HepG2 (cell line): Measurements from ENCODE around the gene KCNMA1. TPM values are rescaled to one million over a fixed set of nuclear protein-coding genes. Genes with fewer than 3 reads are reported as not detected.

Source experiments
- HIC2 ChIP-seq: sonication (generic); formaldehyde crosslinking; IDR thresholded peaks from 2 replicates; pipeline ENCODE4 v1.9.0; 2022; ENCODE audit warnings: low read depth, missing genetic modification reagents
- MLLT10 ChIP-seq: sonication (generic); formaldehyde crosslinking; IDR thresholded peaks from 2 replicates; pipeline ENCODE4 v1.4.0; 2020; ENCODE audit warnings: missing genetic modification reagents
- NFE2 ChIP-seq: sonication (generic); formaldehyde crosslinking; IDR thresholded peaks from 2 replicates; pipeline ENCODE4 v1.4.0; 2020; ENCODE audit warnings: missing genetic modification reagents
- RFX1 ChIP-seq: fragments of 450-650 bp; IDR thresholded peaks from 2 replicates; pipeline ENCODE4 v1.6.1; 2017
- SNRNP70 ChIP-seq: fragments of 200-400 bp; formaldehyde crosslinking; IDR thresholded peaks from 2 replicates; pipeline ENCODE4 v1.6.1; 2017; ENCODE audit warnings: mild to moderate bottlenecking, low read depth, low read length, moderate library complexity
- ZBTB20 ChIP-seq: sonication (generic); formaldehyde crosslinking; IDR thresholded peaks from 2 replicates; pipeline ENCODE4 v1.8.1; 2023; ENCODE audit warnings: missing genetic modification reagents, low read depth, mild to moderate bottlenecking, borderline replicate concordance
- ZBTB21 ChIP-seq: sonication (generic); formaldehyde crosslinking; IDR thresholded peaks from 2 replicates; pipeline ENCODE4 v1.4.0; 2020; ENCODE audit warnings: missing genetic modification reagents
- ZC3H13 ChIP-seq: sonication (generic); formaldehyde crosslinking; IDR thresholded peaks from 2 replicates; pipeline ENCODE4 v1.8.1; 2023; ENCODE audit warnings: mild to moderate bottlenecking, missing genetic modification reagents, moderate library complexity
- ZNF547 ChIP-seq: sonication (generic); formaldehyde crosslinking; IDR thresholded peaks from 2 replicates; pipeline ENCODE4 v1.5.1; 2020; ENCODE audit warnings: mild to moderate bottlenecking, missing genetic modification reagents
- polyA plus RNA-seq, 8 experiments: library from polyadenylated mRNA; depleted of rRNA in 3 of 8; stranded (reverse) in 7 of 8; unstranded in 1 of 8; fragments of >200 nt; fragmentation: Illumina TruSeq in 4 of 8; extraction: Trizol in 4 of 8; gene quantifications; 2 replicates each; pipeline versions ENCODE4 v1.2.1 to v1.2.3, GENCODE V29; 2011 to 2016; ENCODE audit warnings: low read depth in 4 of 8, missing spikeins in 1 of 8, mixed read lengths in 1 of 8; ENCODE audit not compliant: insufficient read depth in 1 of 8
- total RNA-seq, 5 experiments: library from RNA; depleted of rRNA; stranded (reverse); fragments of >200 nt; fragmentation: Illumina TruSeq; extraction: Trizol; gene quantifications; 2 replicates each; pipeline ENCODE4 v1.2.3, GENCODE V29; 2016; ENCODE audit warnings: low read depth in 1 of 5
- TF ChIP-seq, protein P1 (sequence below): sonication (generic); formaldehyde crosslinking; IDR thresholded peaks from 2 replicates; pipeline ENCODE4 v1.9.0; 2021; ENCODE audit warnings: missing genetic modification reagents, mild to moderate bottlenecking, borderline replicate concordance
- TF ChIP-seq, protein P2 (sequence below): IDR thresholded peaks from 2 replicates; pipeline ENCODE4 v1.6.1; 2016; ENCODE audit warnings: control low read depth

KCNMA1 gene
- total and polyA plus RNA-seq, 2 of the 13 experiments (the other 11 are each of a cell fraction or from before 2014, with no cell fraction given), result 0.02 TPM; not detected in 1

DNA sequence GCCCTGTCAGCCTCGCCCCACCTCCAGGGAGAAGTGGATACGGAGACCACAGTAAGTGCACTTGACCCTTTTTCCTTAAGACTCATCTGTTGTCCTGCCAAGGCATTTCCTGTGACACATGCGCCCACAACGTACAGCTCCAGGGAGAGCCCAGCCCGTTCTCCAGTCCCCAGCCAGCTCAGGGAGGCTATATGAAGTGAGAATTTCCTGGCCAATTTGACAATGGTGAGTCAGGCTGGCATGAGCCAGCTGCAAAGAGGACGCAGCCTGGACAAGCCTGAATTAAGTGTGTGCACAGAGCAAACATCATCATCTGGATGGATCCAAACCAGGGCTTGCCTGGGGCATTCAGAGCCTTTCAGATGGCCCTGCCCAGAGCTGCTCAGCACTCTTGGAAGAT is 244.8 kb downstream of the KCNMA1 start (continued):
- no peak for TF ChIP-seq ZNF547
- TF ChIP-seq, protein P1, sequence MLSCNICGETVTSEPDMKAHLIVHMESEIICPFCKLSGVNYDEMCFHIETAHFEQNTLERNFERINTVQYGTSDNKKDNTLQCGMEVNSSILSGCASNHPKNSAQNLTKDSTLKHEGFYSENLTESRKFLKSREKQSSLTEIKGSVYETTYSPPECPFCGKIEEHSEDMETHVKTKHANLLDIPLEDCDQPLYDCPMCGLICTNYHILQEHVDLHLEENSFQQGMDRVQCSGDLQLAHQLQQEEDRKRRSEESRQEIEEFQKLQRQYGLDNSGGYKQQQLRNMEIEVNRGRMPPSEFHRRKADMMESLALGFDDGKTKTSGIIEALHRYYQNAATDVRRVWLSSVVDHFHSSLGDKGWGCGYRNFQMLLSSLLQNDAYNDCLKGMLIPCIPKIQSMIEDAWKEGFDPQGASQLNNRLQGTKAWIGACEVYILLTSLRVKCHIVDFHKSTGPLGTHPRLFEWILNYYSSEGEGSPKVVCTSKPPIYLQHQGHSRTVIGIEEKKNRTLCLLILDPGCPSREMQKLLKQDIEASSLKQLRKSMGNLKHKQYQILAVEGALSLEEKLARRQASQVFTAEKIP, result no peak
- TF ChIP-seq ZBTB20 (CRISPR knock-in tag), result no peak
- no peak for TF ChIP-seq NFE2 (CRISPR knock-in tag)
- no peak for TF ChIP-seq ZC3H13
- no peak for TF ChIP-seq ZBTB21
- TF ChIP-seq, protein P2, sequence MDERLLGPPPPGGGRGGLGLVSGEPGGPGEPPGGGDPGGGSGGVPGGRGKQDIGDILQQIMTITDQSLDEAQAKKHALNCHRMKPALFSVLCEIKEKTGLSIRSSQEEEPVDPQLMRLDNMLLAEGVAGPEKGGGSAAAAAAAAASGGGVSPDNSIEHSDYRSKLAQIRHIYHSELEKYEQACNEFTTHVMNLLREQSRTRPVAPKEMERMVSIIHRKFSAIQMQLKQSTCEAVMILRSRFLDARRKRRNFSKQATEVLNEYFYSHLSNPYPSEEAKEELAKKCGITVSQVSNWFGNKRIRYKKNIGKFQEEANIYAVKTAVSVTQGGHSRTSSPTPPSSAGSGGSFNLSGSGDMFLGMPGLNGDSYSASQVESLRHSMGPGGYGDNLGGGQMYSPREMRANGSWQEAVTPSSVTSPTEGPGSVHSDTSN (CRISPR knock-in tag), result no peak
- TF ChIP-seq HIC2, result no peak
- no peak for TF ChIP-seq RFX1
- no peak for TF ChIP-seq MLLT10 (CRISPR knock-in tag)
- no peak for TF ChIP-seq SNRNP70
